Neutrophil (primary cell): Measurements from ENCODE around the gene PPP1R14B.

Source experiments
- H3K27ac ChIP-seq: fragments of 200-600 bp; sonication (generic); 2 replicates; pipeline ENCODE4 v1.5.1; 2016; ENCODE audit warnings: mild to moderate bottlenecking, moderate library complexity
- H3K27me3 ChIP-seq: fragments of 200-600 bp; sonication (generic); 2 replicates; pipeline ENCODE4 v1.6.0; 2016; ENCODE audit warnings: mild to moderate bottlenecking
- H3K36me3 ChIP-seq: fragments of 200-600 bp; sonication (generic); 2 replicates; pipeline ENCODE4 v1.5.1; 2017
- H3K4me1 ChIP-seq, 2 experiments: fragments of 200-600 bp in 1 of 2; sonication (generic) in 1 of 2; 1 replicate in 1 of 2; 2 replicates in 1 of 2; pipeline versions ENCODE4 v1.5.1 to v1.6.1; 2013 to 2016; ENCODE audit warnings: low read depth in 1 of 2, low read length in 1 of 2, mild to moderate bottlenecking in 1 of 2, moderate library complexity in 1 of 2; ENCODE audit not compliant: control insufficient read depth in 1 of 2, insufficient read depth in 1 of 2
- H3K4me3 ChIP-seq, 2 experiments: fragments of 200-600 bp in 1 of 2; sonication (generic) in 1 of 2; 1 replicate in 1 of 2; 2 replicates in 1 of 2; pipeline ENCODE4 v1.5.1; 2013 to 2016; ENCODE audit warnings: low read depth in 1 of 2, low read length in 1 of 2, mild to moderate bottlenecking in 1 of 2, moderate library complexity in 1 of 2
- H3K9me3 ChIP-seq: fragments of 200-600 bp; sonication (generic); 2 replicates; pipeline ENCODE4 v1.5.1; 2016
- CTCF ChIP-seq: fragments of 200-600 bp; sonication (generic); IDR thresholded peaks from 2 replicates; pipeline ENCODE4 v1.5.1; 2016; ENCODE audit warnings: antibody characterized with exemption

The PPP1R14B gene

GRCh38 chr11:64238076-64238475 is 8.7 kb downstream of the PPP1R14B start:
- H3K27ac ChIP-seq, result peak overlapping the region; percentile 96

GRCh38 chr11:64237484-64237951 is 9.2 kb downstream of the PPP1R14B start:
- peaks cover 62 to 71% of the 10 kb centered on the region in 2 experiments for H3K4me1 ChIP-seq
- no peaks in the 10 kb centered on the region for H3K9me3 ChIP-seq
- no peak for TF ChIP-seq CTCF
- H3K36me3 ChIP-seq, result no peaks in the 10 kb centered on the region
- H3K27ac ChIP-seq, result peak overlapping the region; percentile 96
- H3K4me3 ChIP-seq, result no peak overlapping the region
- peaks cover 24% of the 10 kb centered on the region for H3K27me3 ChIP-seq

More at GRCh38 chr11:64238076-64238475, 8.7 kb downstream of the PPP1R14B start:
- TF ChIP-seq CTCF, result no peak
- H3K27me3 ChIP-seq, result peaks cover 24% of the 10 kb centered on the region
- peak overlapping the region in 1 of 2 experiments; percentile 1 for H3K4me3 ChIP-seq
- no peaks in the 10 kb centered on the region for H3K9me3 ChIP-seq
- peaks cover 67 to 74% of the 10 kb centered on the region in 2 experiments for H3K4me1 ChIP-seq
- no peaks in the 10 kb centered on the region for H3K36me3 ChIP-seq

GRCh38 chr11:64235437-64236161 is 11.1 kb downstream of the PPP1R14B start:
- Histone ChIP-seq H3K9me3 (no peaks in the 10 kb centered on the region), H3K4me3 (peak overlapping the region; percentile 55 to 71), H3K27me3 (peaks cover 24% of the 10 kb centered on the region), H3K27ac (no peak overlapping the region), H3K4me1 (peaks cover 70 to 71% of the 10 kb centered on the region in 2 experiments), H3K36me3 (no peaks in the 10 kb centered on the region)
- no peak for TF ChIP-seq CTCF

- H3K27ac ChIP-seq, result peak overlapping the region; percentile 40
- peak overlapping the region; percentile 55 to 71 for H3K4me3 ChIP-seq
- no peaks in the 10 kb centered on the region for H3K9me3 ChIP-seq
- peaks cover 65 to 71% of the 10 kb centered on the region in 2 experiments for H3K4me1 ChIP-seq
- no peaks in the 10 kb centered on the region for H3K36me3 ChIP-seq
- H3K27me3 ChIP-seq, result peaks cover 24% of the 10 kb centered on the region
- TF ChIP-seq CTCF, result no peak
These were observed 11.9 kb downstream of the PPP1R14B start for GRCh38 chr11:64234647-64235379.

GRCh38 chr11:64233913-64234586 is 12.7 kb downstream of the PPP1R14B start, which contains the start of gene VEGFB:
VEGFB (plus strand) TSS chr11:64234584; CDS start chr11:64234834, 250 bp downstream.
- peak within 1 kb of the TSS; percentile 55 to 71 for H3K4me3 ChIP-seq
- H3K9me3 ChIP-seq, result no peaks in the 10 kb centered on the region
- no peak for TF ChIP-seq CTCF
- peak within 1 kb of the TSS; percentile 40 for H3K27ac ChIP-seq
- peaks cover 65 to 71% of the 10 kb centered on the region in 2 experiments for H3K4me1 ChIP-seq
- H3K36me3 ChIP-seq, result no peaks in the 10 kb centered on the region
- peaks cover 24% of the 10 kb centered on the region for H3K27me3 ChIP-seq
